Fibroblast of the aortic adventitia (primary cell): Measurements from ENCODE around the gene SFTPA2. TPM values are rescaled to one million over a fixed set of nuclear protein-coding genes. Genes with fewer than 3 reads are reported as not detected.

ENCODE experiments used
- DNase-seq: peaks from one replicate; pipeline ENCODE4 v3.0.0-alpha.2; 2010; ENCODE audit warnings: low read depth
- H3K4me3 ChIP-seq: 2 replicates; pipeline ENCODE4 v1.5.1; 2011; ENCODE audit warnings: low read depth, mild to moderate bottlenecking, control low read depth, low read length, moderate library complexity
- CTCF ChIP-seq: IDR thresholded peaks from 2 replicates; pipeline ENCODE4 v1.5.1; 2011; ENCODE audit warnings: mild to moderate bottlenecking, low read length, control low read depth, inconsistent platforms; ENCODE audit not compliant: insufficient read depth
- small RNA-seq: library from RNA; depleted of rRNA; stranded (forward); fragments of <200 nt; gene quantifications from one replicate; pipeline ENCODE3, GENCODE V24; 2012
- total RNA-seq: library from RNA; depleted of rRNA; stranded (reverse); fragments of >200 nt; gene quantifications from 2 replicates; pipeline ENCODE4 v1.2.3, GENCODE V29; 2012; ENCODE audit warnings: low replicate concordance

The SFTPA2 gene
- total RNA-seq, 1 donor, result not detected

- no peak for DNase-seq
- H3K4me3 ChIP-seq, result no peak overlapping the region
- no peak for TF ChIP-seq CTCF
Measured at GRCh38 chr10:79507440-79508167, 52.6 kb downstream of the SFTPA2 start.

Small RNA genes within 50 kb of the gene (small RNA-seq; reads per million reads assigned to genes)
- gene BX248123.2, result not detected
- not detected for gene RPS12P18

Other genes with a start within 250 kb of the SFTPA2 start
- gene PPIF, start 212.9 kb downstream of the SFTPA2 start, total RNA-seq, result 29.6 and 36.1 TPM in 2 replicates
- gene ZCCHC24, start 114.8 kb downstream of the SFTPA2 start, total RNA-seq, result 38.8 and 56.0 TPM in 2 replicates
- 1.5 TPM in 1 of 2 replicates, not detected in the other for gene EIF5AL1, start 47.9 kb downstream of the SFTPA2 start, total RNA-seq
- gene SFTPA1, start 50.5 kb upstream of the SFTPA2 start, total RNA-seq, result not detected in 2 replicates
- gene NUTM2B, start 142.8 kb upstream of the SFTPA2 start, total RNA-seq, result 0.09 TPM in 1 of 2 replicates, not detected in the other